ENCODE results near the gene OS9.
A peak's percentile ranks its signal among the peaks of the same experiment; 100 is the strongest.

The OS9 gene

GRCh38 chr12:57737467-57738460 lies 43.8 kb downstream of the OS9 start:
- no peak for DNase-seq

GRCh38 chr12:57738661-57739237 lies 44.8 kb downstream of the OS9 start, which contains the start of gene AGAP2:
TSS of gene AGAP2 (minus strand) at chr12:57738742. CDS start at chr12:57738246, 496 bp downstream.
- no peak for DNase-seq

GRCh38 chr12:57739387-57739786 lies 45.5 kb downstream of the OS9 start:
- DNase-seq = no peak

GRCh38 chr12:57739914-57740538 lies 46.1 kb downstream of the OS9 start:
- DNase-seq = no peak

- peak; percentile 62 for DNase-seq
These were observed 46.9 kb downstream of the OS9 start for GRCh38 chr12:57740656-57741412.

GRCh38 chr12:57741413-57741789 lies 47.5 kb downstream of the OS9 start:
- no peak for DNase-seq

- DNase-seq = peak; percentile 57 to 60
These were observed 48.2 kb downstream of the OS9 start for GRCh38 chr12:57741844-57742738.

GRCh38 chr12:57743769-57744168 lies 49.8 kb downstream of the OS9 start:
- DNase-seq = no peak

- peak in 1 of 2 experiments; percentile 16 for DNase-seq
These were observed 50.4 kb downstream of the OS9 start for GRCh38 chr12:57744194-57744776.

- DNase-seq = peak; percentile 95 to 97
These were observed 51.0 kb downstream of the OS9 start, which contains the start of gene TSPAN31 for GRCh38 chr12:57744777-57745484. TSS of gene TSPAN31 (plus strand) at chr12:57745039. CDS start at chr12:57745155, 116 bp downstream.

GRCh38 chr12:57745485-57745881 lies 51.6 kb downstream of the OS9 start:
- DNase-seq = no peak

- DNase-seq = no peak
These were observed 52.1 kb downstream of the OS9 start for GRCh38 chr12:57746025-57746424.

- no peak for DNase-seq
These were observed 55.1 kb downstream of the OS9 start for GRCh38 chr12:57749061-57749460.

- no peak for DNase-seq
These were observed 56.9 kb downstream of the OS9 start for GRCh38 chr12:57750561-57751431.

GRCh38 chr12:57751432-57751787 lies 57.5 kb downstream of the OS9 start:
- DNase-seq = no peak

GRCh38 chr12:57751788-57752667 lies 58.1 kb downstream of the OS9 start, which contains the start of gene CDK4:
TSS of gene CDK4 (minus strand) at chr12:57752310. CDS start at chr12:57751717, 593 bp downstream.
- DNase-seq = peak; percentile 95 to 97

- DNase-seq = no peak
These were observed 58.7 kb downstream of the OS9 start for GRCh38 chr12:57752668-57753000.

GRCh38 chr12:57753756-57754337 lies 59.9 kb downstream of the OS9 start:
- DNase-seq = no peak

Measured in AML-193 (cell line).